Measurements from ENCODE around the gene ABCC8.

The ABCC8 gene

GRCh38 chr11:17401316-17401715 lies 75.3 kb downstream of the ABCC8 start:
- DNase-seq = no peak

GRCh38 chr11:17400048-17400775 lies 76.4 kb downstream of the ABCC8 start:
- DNase-seq = no peak

DNA sequence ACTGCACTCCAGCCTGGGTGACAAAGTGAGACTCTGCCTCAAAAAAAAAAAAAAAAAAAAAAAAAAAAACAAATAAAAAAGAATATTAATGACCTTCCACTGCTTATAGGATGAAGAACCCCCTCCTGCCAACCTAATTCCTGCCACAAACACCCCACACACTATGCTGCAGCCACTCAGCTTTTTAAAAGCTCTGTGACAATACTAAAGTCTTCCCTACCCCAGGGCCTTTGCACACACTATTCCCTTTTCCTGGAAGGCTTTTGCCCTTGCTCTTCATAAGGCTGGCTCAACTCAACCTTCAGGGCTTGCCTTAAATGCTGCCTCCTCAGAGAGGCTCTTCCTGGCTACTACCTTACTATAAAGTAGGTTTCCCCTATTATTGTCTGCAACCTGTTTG lies 77.4 kb downstream of the ABCC8 start:
- no peak for DNase-seq

DNA sequence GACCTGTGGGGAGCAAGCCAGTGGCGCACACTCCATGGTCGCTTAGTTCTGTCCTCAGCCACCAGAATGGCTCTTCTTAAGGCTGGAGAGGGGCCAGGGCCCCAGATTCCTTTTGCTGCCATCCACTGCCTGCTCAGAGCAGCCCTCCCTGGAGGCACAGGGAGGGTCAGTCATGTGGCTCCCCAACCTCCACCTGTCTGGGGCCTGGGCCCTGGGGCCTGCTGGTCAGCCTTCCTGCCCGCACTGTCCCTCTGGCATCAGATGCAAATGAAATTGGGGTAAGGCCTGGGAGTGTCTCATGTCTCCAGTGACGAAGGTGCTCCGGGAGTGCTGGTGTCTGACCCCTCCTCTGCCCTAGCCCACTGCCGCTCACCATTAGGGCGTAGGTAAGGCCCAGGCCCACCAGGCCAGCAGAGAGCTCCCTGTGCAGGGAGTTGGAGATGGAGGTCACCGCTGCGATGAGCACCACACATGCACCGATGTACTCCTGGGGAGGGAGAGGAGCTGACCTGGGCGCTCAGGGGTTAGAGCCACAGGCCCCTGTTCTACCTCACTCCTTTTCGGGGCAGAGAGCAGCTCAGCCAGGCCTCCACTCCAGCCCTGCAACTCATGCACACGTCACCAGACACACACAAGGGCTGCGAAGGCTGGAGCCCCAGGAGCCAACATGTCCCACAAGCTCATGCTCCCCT lies 79.2 kb downstream of the ABCC8 start:
- DNase-seq = no peak

DNA sequence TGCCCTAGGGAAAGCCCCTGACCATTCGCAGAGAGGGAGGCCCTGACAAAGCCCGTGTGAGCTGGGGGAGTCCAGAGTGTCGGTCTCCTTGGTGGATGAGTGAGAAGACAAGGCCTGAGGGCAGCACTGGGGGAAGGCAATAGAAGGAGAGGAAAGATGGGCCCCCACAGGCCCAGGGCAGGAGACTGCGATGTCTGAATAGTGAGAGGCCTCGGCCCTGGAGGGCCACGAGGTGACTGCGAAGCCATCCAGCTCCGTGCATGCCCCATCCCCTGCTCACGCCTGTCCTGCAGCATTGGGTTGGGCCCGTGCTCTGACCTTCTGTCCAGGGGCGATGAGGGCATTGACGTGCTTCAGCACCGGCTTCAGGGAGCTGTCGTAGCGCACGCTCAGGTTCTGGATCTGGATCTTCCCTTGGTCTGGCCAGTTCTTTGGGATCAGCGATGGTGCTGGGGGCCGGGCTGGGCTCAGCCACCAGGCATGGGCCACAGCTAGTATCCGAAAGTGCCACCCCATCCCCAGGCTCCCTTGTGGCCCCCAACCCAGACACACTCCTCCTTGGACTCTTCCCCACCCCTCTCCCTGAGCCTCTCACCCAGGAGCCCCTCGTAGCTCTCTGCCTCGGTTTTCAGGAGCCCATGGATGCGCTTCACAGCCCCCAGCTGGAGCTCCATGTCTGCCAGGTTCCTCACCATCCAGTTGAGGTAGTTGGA lies 79.9 kb downstream of the ABCC8 start:
- DNase-seq = no peak

DNA sequence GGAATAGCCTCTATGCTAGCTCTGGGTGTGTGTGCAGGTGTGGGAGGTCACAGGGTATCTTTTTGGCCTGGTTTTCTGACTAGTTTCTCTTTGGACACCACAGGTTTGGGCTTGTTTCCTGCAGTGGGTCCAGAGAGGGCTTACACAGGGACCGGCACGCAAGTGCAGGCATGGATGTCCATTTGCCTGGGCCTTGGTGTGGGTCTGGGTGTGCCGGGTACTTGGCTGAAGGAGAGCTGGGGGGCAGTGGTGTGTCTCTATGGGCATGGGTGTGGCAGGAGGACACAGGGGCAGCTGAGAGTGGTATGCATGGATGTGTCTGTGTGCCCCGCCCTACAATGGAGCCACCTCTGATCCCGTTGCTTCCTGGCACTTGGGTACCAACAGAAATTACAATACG lies 80.7 kb downstream of the ABCC8 start:
- DNase-seq = no peak

- no peak for DNase-seq
Measured at GRCh38 chr11:17395554-17395961, 81.1 kb downstream of the ABCC8 start.

DNA sequence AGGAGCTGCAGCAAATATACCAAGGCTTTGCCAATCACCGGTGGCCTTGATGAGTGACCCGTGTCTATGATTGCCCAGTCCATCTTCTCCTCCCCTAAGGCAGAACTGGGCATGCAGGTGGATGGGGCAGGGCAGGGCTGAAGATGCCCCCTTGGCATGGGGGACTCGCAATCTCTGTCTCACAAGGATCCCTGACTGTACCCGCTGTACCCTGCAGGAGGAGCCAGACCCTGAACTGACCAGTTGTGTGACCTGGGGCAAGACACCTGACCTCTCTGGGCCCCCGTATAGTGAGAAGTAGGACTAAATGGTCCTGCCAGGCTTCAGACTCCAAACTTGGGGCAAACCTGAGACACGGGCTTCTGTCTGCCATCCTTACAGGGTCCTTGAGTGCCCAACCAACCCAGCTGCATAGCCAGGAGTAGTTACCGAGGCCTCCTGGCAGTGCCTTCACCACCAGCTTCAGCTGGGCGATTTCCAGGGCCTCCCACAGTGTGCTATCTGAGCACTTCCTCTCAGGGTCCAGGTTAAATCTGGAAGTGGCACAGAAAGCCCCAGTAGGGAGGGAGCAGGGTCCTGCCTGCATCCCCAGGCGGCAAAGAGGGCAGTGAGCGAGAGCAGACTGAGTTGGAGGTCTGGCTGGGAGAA lies 81.8 kb downstream of the ABCC8 start:
- no peak for DNase-seq

DNA sequence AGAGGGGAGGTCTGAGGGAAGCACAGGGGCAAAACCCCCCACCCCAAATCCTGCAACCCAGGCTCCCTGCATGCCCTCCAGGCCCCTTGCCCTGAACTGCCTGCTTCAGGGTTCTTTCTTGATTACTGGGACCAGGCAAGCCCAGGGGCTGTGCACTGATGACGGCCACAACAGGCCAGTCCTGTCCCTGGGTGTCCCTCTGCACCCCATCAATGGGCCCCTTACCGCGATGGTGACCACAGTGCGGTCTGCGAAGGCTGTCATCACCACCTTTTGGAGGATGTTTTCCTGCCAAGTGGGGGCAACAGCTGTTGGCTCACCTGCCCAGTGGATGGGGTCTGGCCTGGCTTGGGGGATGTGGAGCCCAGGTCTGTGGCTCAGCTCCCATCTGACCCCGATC lies 83.2 kb downstream of the ABCC8 start:
- DNase-seq = no peak

- no peak for DNase-seq
Measured at GRCh38 chr11:17392872-17393271, 83.8 kb downstream of the ABCC8 start.

DNA sequence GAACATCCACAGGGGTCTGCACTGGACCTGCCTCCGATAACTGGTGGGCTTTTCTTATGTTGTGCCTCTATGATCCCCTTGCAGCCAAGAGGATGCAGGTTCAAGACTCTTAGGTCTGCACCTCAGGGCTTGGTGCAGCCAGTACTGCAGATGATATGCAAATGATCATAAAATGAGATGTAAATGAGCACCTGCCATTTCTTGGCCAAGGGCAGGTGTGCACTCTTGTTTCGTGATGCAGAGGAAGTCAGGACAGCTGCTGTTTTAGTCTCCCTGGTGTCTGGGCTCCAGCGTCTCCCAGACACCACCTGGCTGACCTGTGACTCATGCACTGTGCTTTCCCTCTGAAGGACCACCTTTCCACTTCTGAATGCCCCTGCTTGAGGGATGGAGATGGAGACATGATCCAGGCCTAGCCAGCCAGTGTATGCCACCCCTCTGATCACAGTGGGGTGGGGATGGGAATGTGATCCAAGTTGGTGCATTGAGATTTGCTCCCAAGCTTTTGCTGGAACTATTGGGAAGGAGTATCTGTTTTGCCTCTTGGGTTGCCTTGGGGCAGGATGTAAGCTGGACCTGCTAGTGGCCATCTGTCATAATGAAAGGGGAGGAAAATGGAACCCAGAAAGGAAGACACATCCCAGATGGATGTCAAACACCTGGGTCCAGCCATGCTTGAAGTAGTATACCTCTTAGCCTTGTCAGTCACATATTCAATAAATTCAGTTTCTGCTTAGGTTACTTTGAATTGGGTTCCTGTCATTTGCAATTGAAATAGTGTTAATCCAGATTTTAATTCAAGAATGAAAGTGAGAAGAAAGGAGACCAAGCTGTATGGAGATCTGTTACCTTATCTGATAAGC lies 84.9 kb downstream of the ABCC8 start:
- DNase-seq = no peak

DNA sequence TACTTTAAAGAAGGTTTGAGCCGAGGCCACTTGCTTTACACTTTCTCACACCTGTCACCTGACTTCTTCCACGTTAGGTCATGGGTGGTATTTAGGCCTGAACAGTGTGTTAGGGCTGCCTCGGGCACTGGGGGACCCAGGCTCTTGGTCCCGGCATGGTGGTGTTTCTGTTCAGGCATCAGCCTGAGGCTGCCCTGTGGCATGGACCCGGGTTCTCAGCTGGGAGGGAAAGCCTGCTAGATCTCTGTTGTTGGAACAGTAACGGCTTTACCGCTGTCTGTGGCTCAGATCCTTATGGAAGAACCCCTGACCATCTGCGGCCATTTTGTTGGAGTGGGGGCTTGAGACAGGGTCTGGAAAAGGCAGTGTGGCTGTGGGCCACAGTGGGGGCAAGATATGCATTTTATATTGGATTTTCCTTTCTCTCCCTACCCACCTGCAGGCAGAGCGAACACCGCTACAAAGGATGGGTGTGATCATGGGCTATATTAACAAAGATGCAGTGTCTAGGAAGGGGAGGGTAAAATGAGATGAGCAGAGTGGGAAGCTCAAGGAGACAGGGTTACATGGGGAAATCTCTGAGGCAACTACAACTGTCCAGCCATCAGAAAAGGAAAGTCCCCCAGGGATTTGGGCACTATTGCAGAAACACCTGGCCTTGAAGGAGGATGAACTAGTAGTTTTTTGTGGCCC lies 86.5 kb downstream of the ABCC8 start:
- DNase-seq = no peak

- DNase-seq = peak; percentile 72
Measured at GRCh38 chr11:17389211-17389956, 87.3 kb downstream of the ABCC8 start.

DNA sequence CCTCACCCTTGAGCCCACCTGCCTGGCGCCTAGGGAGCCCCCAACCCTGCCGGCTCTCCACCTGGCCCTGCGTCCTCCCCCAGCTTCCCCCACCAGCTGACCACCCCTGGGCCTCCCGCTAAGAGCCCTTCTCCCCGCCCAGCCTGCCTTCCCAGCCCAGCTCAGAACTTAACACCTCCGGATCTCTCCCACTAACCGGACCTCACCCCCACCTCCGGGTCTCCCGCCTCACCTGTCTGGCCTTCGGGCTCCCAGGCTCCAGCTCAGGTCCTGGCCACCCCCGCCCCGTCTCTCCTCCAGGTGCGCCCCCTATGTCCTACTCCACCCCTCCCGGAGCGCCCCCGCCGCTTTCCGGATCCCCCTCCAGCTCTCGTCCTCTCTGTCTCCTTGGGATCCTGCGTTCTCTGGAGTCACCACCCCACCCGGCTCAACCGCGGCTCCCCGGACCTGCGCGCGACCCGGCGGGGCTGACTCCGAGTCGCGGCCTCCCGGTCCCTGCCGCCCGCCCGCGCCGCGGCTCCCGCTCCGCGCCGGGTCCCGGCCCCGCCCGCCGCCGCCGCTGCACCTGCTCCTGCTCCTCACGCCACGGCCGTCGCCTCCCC lies 87.9 kb downstream of the ABCC8 start, which contains the start of gene KCNJ11:
TSS of gene KCNJ11 (minus strand) at position 51 of the 602 bp plus-strand sequence. CDS start 568 bp downstream, outside the sequence.
- no peak for DNase-seq

- no peak for DNase-seq
Measured at GRCh38 chr11:17387811-17388210, 88.8 kb downstream of the ABCC8 start.

GRCh38 chr11:17387254-17387653 lies 89.4 kb downstream of the ABCC8 start:
- no peak for DNase-seq

- DNase-seq = no peak
Measured at GRCh38 chr11:17386331-17387084, 90.1 kb downstream of the ABCC8 start.

DNA sequence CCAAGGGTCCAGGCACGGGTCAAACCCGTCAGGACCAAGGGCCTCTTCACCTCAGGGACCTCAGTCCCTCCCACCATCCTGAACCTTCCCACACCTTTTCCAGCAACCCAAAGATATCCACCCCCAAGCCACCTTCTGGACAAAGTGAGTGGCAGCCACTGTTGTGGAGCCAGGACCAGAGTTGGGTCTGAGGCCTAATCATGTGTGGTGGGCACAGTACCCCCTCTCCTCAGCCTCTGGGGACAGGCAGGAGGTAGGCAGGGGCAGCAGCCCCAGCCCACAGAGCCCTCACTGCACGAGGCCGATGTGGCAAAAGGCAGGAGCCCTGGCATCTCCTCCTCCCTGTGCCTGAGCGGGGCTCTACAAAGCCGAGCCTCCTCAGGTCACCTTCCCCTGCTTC lies 90.7 kb downstream of the ABCC8 start:
- DNase-seq = no peak

DNA sequence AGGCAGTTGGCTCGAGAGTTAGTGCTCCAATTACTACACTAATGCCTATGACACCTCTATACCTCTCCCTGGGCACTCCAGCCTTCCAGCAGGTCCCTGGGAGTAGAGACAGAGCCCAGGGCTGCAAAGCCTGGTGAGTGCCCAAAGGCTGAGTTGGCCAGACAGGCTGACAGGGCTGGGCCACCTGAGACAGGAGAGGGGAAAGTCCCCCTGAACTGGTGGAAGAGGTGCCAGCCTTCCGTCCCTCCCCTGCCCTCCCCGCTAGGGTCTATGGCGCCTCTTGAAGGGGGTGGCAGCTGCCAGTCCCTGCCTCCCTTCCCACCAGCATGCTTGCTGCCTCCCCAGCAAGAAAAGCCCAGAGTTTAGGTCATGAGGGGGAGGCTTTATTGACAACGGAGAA lies 91.2 kb downstream of the ABCC8 start:
- DNase-seq = no peak

Data from activated effector memory CD4-positive, alpha-beta T cell treated with Interleukin-2 at 50 U/mL for 16 hours (primary cell).